ENCODE measurements around the gene USP7.

The USP7 gene

GRCh38 chr16:8899709-8900317 lies 63.9 kb downstream of the USP7 start:
- H3K4me3 ChIP-seq (ENCODE audit: low read length), result no peak overlapping the region
- TF ChIP-seq ZNF274 (IDR thresholded peaks at IDR 0.05; ENCODE audit: low read depth, low read length), result no peak

- TF ChIP-seq ZNF274 (IDR thresholded peaks at IDR 0.05; ENCODE audit: low read depth, low read length), result no peak
- no peak overlapping the region for H3K4me3 ChIP-seq (ENCODE audit: low read length)
Observed at GRCh38 chr16:8898660-8899318, 64.9 kb downstream of the USP7 start.

- TF ChIP-seq ZNF274 (IDR thresholded peaks at IDR 0.05; ENCODE audit: low read depth, low read length), result no peak
- H3K4me3 ChIP-seq (ENCODE audit: low read length), result no peak overlapping the region
Observed at GRCh38 chr16:8894736-8895334, 68.9 kb downstream of the USP7 start.

- TF ChIP-seq ZNF274 (IDR thresholded peaks at IDR 0.05; ENCODE audit: low read depth, low read length), result no peak
- H3K4me3 ChIP-seq (ENCODE audit: low read length), result no peak overlapping the region
Observed at GRCh38 chr16:8893976-8894690, 69.6 kb downstream of the USP7 start.

GRCh38 chr16:8893426-8893825 lies 70.3 kb downstream of the USP7 start:
- no peak overlapping the region for H3K4me3 ChIP-seq (ENCODE audit: low read length)
- no peak for TF ChIP-seq ZNF274 (IDR thresholded peaks at IDR 0.05; ENCODE audit: low read depth, low read length)

GRCh38 chr16:8892101-8892575 lies 71.6 kb downstream of the USP7 start:
- TF ChIP-seq ZNF274 (IDR thresholded peaks at IDR 0.05; ENCODE audit: low read depth, low read length), result no peak
- H3K4me3 ChIP-seq (ENCODE audit: low read length), result peak overlapping the region; percentile 2; the same call in 1 of the 2 replicates

GRCh38 chr16:8890549-8890921 lies 73.2 kb downstream of the USP7 start:
- H3K4me3 ChIP-seq (ENCODE audit: low read length), result no peak overlapping the region; the same call in 1 of the 2 replicates
- no peak for TF ChIP-seq ZNF274 (IDR thresholded peaks at IDR 0.05; ENCODE audit: low read depth, low read length)

GRCh38 chr16:8889893-8890548 lies 73.7 kb downstream of the USP7 start:
- TF ChIP-seq ZNF274 (IDR thresholded peaks at IDR 0.05; ENCODE audit: low read depth, low read length), result no peak
- H3K4me3 ChIP-seq (ENCODE audit: low read length), result no peak overlapping the region

- TF ChIP-seq ZNF274 (IDR thresholded peaks at IDR 0.05; ENCODE audit: low read depth, low read length), result no peak
- no peak overlapping the region for H3K4me3 ChIP-seq (ENCODE audit: low read length)
Observed at GRCh38 chr16:8888951-8889892, 74.5 kb downstream of the USP7 start.

GRCh38 chr16:8887952-8888560 lies 75.7 kb downstream of the USP7 start:
- TF ChIP-seq ZNF274 (IDR thresholded peaks at IDR 0.05; ENCODE audit: low read depth, low read length), result no peak
- H3K4me3 ChIP-seq (ENCODE audit: low read length), result no peak overlapping the region

GRCh38 chr16:8887431-8887765 lies 76.3 kb downstream of the USP7 start:
- TF ChIP-seq ZNF274 (IDR thresholded peaks at IDR 0.05; ENCODE audit: low read depth, low read length), result no peak
- H3K4me3 ChIP-seq (ENCODE audit: low read length), result no peak overlapping the region

GRCh38 chr16:8886593-8887430 lies 76.9 kb downstream of the USP7 start:
- no peak for TF ChIP-seq ZNF274 (IDR thresholded peaks at IDR 0.05; ENCODE audit: low read depth, low read length)

More at GRCh38 chr16:8886593-8887430, 76.9 kb downstream of the USP7 start:
- H3K4me3 ChIP-seq (ENCODE audit: low read length), result no peak overlapping the region

All from GM08714 (cell line).